Skin of body (tissue), 2 donors: ENCODE data around the gene MAPK8IP1. TPM values are rescaled to one million over a fixed set of nuclear protein-coding genes. Genes with fewer than 3 reads are reported as not detected.

ENCODE experiments used
- DNase-seq: peaks from one replicate; lab custom pipeline; 2025; lab: John Stamatoyannopoulos, UW
- total RNA-seq: library from RNA; depleted of rRNA; stranded (reverse); fragments of >200 nt; gene quantifications from one replicate; pipeline ENCODE4 v1.2.3, GENCODE V29; 2014

The MAPK8IP1 gene
- total RNA-seq, 1 donor from 2014 or later = 3.7 TPM

- DNase-seq = peak; percentile 94
Measured at GRCh38 chr11:45859661-45860140, 25.8 kb upstream of the MAPK8IP1 start.

GRCh38 chr11:45860348-45860747, 25.1 kb upstream of the MAPK8IP1 start:
- DNase-seq = no peak

GRCh38 chr11:45860764-45861510, 24.5 kb upstream of the MAPK8IP1 start:
- DNase-seq = no peak

GRCh38 chr11:45864041-45864440, 21.4 kb upstream of the MAPK8IP1 start:
- DNase-seq = no peak

- no peak for DNase-seq
Measured at GRCh38 chr11:45869551-45869950, 15.9 kb upstream of the MAPK8IP1 start.

- DNase-seq = no peak
Measured at GRCh38 chr11:45870706-45871105, 14.7 kb upstream of the MAPK8IP1 start.

GRCh38 chr11:45871638-45872037, 13.8 kb upstream of the MAPK8IP1 start:
- no peak for DNase-seq

GRCh38 chr11:45872651-45873356, 12.6 kb upstream of the MAPK8IP1 start:
- no peak for DNase-seq

GRCh38 chr11:45876401-45876800, 9.1 kb upstream of the MAPK8IP1 start:
- no peak for DNase-seq

GRCh38 chr11:45877221-45877620, 8.2 kb upstream of the MAPK8IP1 start:
- DNase-seq = no peak

- no peak for DNase-seq
Measured at GRCh38 chr11:45877845-45878244, 7.6 kb upstream of the MAPK8IP1 start.

GRCh38 chr11:45879803-45880686, 5.4 kb upstream of the MAPK8IP1 start:
- DNase-seq = no peak

- no peak for DNase-seq
Measured at GRCh38 chr11:45880772-45881570, 4.5 kb upstream of the MAPK8IP1 start.

GRCh38 chr11:45881708-45882368, 3.6 kb upstream of the MAPK8IP1 start:
- no peak for DNase-seq

- no peak for DNase-seq
Measured at GRCh38 chr11:45884596-45885185, 760 bp upstream of the MAPK8IP1 start.

- no peak for DNase-seq
Measured at GRCh38 chr11:45885921-45886721, 670 bp downstream of the MAPK8IP1 start.

GRCh38 chr11:45886816-45887520, 1.5 kb downstream of the MAPK8IP1 start:
- no peak for DNase-seq

GRCh38 chr11:45887587-45887986, 2.1 kb downstream of the MAPK8IP1 start:
- DNase-seq = no peak
